Adipose tissue (tissue), 3 donors: Measurements from ENCODE around the gene WDCP. TPM values are rescaled to one million over a fixed set of nuclear protein-coding genes. Genes with fewer than 3 reads are reported as not detected.
"Not testable (repeated sequence)": the region's sequence is repeated elsewhere in the genome, so short reads cannot be mapped to it uniquely, and the experiment has no call there.

Experiments used
- H3K27ac ChIP-seq: one replicate; pipeline ENCODE4 v1.5.1; 2013; ENCODE audit warnings: low read depth, low read length
- WGBS, 3 donors: extraction: QIAGEN DNeasy Blood & Tissue Kit; methylation state at CpG; one replicate each; pipeline ENCODE4 v1.1.7; 2013; 5-methylcytosine and 5-hydroxymethylcytosine counted together
- polyA plus RNA-seq, 3 donors: library from polyadenylated mRNA; stranded (reverse); fragments of 200-250 nt; gene quantifications; one replicate each; pipeline ENCODE4 v1.2.3, GENCODE V29; 2013
- donor health status: healthy with polysubstance abuse.
- donor health status: Bipolar disorder and iron deficiency.
- donor health status: healthy.

The WDCP gene
- polyA plus RNA-seq, 3 donors: 1.9 to 2.0 (median 1.9) TPM

DNA sequence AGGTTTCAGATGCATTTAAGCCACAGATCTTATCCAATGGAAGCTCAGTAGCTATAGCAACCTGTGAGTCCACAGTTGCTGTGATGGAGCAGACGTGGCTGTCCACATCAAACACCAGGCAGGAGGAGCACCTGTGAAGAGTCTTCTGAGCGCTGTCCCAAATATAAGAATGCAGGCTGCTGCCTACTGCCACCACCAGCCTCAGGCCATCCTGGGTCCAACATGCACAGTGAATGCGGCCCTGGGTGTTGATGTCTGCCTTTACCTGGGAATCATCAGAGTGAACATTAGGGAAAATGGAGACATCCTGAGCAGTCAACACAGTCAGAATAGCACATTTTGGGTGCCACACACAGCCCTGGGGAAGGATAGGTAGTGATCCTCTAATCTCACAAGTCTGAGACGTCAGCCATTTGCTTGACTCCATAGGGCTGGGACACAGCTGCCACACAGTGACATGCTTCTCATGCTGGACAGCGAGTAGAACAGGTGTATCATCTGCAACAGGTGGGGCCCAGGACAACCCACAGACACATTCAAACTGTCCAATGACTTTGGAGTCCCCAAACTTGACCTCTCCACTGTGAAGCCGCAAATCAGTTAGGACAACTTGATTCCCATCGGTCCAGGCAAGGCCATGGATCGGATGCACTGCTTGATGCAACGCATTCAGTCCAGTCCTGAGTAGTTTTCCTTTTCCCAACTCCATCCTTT is 8.2 kb downstream of the WDCP start:
- no peak overlapping the region for H3K27ac ChIP-seq
- WGBS, 3 donors: 87 to 97% (median 89%) methylated on average over 9 of the region's 9 CpGs

DNA sequence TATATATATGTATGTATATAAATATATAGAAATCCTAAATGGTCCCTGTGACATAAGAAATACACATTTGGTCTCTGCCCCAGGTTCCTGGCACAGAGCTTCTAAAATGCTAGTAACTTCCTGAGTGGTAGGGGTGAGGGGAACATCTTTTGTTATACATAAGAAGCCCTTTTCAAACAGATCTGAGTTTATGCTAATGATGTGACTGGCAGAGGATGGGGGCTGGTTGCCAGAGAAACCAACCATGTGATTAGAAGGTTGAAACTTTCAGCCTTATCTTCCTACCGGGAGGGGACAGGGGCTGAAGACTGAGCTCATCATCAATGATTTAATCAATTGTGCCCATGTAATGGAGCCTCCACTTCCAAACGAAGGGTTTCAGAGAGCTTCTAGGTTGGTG is 21.0 kb downstream of the WDCP start:
- 54 to 80% (median 74%) methylated on average over 2 of the region's 2 CpGs for WGBS, 3 donors

DNA sequence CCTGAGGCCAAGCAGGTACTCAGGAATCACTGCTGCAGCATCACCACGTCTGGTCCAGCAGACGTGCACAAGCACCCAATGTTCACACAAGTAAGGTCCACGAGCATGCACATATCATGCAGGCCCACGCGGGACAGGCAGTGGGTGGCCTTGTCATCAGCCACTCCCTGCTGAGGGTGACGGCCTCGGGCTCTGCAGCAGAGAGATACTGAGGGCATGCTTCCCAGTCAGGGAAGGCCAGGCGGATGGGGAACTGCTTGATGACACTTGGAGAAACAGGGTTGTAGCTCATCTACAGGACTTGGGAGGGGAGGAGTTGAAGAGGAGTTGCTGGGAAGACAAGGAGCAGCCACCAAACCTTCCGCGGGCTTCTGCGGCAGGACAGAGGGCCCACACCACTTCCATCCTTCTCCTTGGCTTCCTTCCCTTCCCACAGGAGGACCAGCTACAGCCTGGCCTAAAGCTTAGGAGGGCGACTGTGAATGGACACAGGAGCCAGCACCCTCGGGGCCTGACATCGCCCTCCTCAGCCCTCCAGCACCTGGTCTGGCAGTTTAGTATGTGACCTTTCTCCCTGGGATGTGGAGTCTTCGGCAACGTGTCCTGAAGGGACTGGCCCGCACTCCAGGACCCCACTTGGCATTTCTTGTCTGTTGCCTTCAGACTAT is 22.1 kb downstream of the WDCP start:
- 91 to 94% (median 92%) methylated on average over 17 of the region's 17 CpGs for WGBS, 3 donors
- H3K27ac ChIP-seq: no peak overlapping the region

More for the DNA sequence above, 21.0 kb downstream of the WDCP start:
- no peak overlapping the region for H3K27ac ChIP-seq

DNA sequence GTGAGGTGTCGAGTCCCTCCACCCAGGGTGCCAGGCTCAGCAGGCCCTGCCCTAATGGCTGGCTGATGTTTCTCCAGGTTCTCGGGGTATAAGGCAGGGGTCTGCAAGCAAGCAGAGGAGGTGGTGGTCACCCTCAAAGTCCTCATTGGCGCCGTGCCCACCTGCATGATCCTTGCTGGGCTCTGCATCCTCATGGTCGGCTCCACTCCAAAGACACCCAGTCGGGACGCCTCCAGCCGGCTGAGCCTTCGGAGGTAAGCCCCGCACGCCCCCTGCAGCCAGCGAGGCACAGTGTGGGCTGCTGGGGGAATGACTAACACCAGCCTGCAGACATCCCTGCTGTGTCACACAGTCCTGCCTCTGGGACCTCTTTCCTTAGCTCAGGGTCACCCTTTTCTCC is 23.2 kb downstream of the WDCP start:
- H3K27ac ChIP-seq: no peak overlapping the region
- 68 to 74% (median 74%) methylated on average over 12 of the region's 12 CpGs for WGBS, 3 donors

DNA sequence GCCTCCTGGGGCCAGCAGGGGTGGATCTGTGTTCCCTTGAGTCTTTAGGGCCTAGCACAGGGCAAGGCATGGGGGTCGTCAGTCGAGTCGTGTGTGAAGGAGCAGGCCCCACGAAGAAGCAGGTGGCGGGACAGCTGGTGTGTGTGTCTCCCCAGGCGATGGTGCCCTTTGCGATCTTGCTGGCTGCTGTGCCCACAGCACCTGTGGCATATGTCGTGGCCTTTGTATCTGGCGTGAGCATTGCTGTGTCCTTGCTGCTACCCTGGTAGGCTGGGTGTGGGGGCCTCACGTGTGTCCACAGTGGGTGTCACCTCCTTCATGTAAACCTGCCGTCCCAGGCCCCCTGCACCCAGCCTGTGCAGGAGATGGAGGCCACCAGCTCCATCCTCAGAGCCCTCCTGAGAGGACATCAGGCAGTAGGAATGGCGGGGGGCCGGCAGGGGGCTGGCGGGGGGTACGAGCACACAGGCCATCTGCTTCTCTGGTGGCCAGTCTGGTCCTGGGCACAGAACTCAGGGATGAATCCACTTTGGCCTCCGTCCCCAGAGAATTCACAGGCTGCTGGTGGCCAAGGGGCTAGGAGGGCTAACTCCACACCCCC is 24.1 kb downstream of the WDCP start:
- WGBS, 3 donors: 84 to 92% (median 87%) methylated on average over 16 of the region's 16 CpGs

DNA sequence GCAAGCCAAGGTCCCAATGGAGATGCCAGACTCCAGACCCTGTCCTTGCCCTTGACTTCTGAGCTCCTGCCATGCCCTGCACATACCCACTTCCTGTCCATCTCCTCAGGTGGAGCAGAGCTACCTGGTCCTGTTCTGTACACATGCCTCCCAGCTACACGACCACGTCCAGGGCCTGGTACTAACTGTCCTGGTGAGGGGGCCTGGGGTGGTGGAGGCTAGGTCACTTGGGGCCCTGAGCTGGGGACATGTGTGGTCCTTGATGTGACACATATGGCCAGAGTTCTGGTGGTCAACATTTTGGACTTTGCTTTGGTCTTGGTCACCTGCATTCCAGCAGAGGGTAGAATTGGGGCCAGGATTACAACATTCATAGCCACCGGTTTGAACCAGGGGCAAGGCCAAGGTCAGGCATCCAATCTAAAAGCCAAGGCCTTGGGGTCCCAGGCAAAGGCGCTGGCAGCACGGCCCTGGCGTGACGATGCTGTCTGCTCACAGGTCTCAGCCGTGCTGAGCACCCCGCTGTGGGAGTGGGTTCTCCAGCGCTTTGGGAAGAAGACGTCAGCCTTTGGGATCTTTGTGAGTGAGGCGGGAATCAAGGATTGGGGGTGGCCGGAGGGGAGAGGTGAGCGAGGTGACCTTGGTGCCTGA is 24.7 kb downstream of the WDCP start:
- whole genome bisulfite sequencing, 3 donors: 89 to 95% (median 93%) methylated on average over 14 of the region's 14 CpGs

More for the DNA sequence above, 24.1 kb downstream of the WDCP start:
- no peak overlapping the region for H3K27ac ChIP-seq

DNA sequence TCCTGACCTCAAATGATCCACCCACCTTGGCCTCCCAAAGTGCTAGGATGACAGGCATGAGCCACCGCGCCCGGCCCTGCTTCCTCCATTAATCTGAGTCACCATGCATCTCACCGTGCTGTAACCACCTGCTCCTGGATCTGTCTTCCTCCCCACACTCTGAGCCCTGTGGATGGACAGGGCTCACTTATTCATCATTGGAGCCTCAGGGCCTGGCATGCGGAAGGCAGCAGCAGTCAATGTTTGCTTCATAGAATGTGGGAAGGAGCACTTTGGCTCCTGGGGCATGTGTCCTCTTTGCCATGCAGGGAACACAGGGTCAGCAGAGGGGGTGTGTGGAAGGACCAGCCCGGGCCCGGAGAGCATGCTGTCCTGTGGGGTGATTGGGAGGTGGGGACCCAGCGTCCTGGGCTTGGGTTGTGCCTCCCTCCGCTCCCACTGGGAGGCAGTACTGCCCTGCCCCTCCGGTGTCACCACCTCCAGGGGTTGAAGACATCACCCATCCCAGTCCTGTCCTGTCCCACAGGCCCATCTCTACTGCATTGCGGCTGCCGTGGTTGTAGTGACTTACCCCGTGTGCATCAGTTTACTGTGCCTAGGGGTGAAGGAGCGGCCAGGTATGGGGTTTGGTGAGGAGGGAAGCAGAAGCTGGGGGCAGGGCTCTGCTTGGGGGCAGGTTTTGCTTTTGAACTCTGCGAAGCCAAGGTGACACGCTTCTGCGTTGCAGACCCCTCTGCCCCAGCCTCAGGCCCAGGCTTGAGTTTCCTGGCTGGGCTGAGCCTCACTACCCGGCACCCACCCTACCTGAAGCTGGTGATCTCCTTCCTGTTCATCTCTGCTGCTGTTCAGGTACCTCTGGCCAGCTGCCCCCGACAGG is 25.8 kb downstream of the WDCP start:
- H3K27ac ChIP-seq: no peak overlapping the region
- WGBS, 3 donors: 76 to 82% (median 79%) methylated on average over 19 of the region's 19 CpGs

More for the DNA sequence above, 24.7 kb downstream of the WDCP start:
- no peak overlapping the region for H3K27ac ChIP-seq

DNA sequence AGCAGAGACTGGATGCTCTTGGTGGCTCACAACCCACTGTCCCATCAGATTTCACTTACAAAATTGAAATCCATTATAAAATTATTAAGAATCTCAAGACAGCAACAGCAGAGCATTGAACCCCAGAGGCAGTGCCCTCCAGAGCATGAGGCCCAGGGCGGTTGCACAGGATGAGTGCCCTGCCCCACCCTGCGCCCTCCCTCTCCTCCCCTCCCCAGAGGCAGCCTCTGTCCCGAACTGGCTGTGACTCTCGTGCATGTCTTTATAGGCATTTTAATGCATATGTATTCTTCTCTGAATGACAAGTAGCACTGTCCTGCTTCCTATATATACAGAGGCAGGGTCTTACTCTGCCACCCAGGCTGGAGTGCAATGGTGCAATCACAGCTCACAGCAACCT is 26.9 kb downstream of the WDCP start:
- 83 to 86% (median 83%) methylated on average over 4 of the region's 4 CpGs for WGBS, 3 donors
- H3K27ac ChIP-seq: no peak overlapping the region

DNA sequence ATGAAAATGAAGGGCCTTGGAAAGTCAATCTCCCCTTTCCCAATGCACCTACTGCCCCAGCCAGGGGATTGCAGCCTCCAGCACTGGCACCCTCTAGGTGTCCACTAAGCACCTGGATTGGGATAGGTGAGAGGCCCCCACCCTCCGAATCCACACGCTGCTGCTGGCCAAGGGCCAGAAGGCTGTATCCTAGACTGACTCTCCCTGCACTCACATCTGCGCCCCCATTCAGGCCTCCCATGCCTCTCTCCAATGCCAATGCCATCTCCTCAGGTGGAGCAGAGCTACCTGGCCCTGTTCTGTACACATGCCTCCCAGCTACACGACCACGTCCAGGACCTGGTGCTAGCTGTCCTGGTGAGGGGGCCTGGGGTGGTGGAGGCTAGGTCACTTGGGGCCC is 27.5 kb downstream of the WDCP start:
- 80 to 94% (median 91%) methylated on average over 5 of the region's 5 CpGs for WGBS, 3 donors
- no peak overlapping the region for H3K27ac ChIP-seq

DNA sequence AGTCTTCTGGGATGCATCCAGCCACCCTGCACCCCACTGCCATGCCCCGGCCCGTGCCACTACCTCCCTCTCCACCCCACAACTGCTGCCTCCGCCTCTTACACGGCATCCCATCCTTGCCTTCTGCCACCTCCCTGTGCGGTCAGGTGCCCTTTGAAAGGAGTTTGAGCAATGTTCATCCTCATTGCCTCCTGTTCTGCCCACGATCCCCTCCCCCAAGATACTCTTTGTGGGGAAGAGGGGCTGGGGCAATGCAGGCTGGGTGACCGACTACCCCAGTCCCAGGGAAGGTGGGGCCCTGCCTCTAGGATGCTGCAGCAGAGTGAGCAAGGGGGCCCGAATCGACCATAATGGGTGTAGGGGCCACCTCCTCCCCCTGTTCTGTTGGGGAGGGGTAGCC is 28.9 kb downstream of the WDCP start:
- WGBS, 3 donors: 75 to 82% (median 80%) methylated on average over 9 of the region's 9 CpGs
- H3K27ac ChIP-seq: no peak overlapping the region

DNA sequence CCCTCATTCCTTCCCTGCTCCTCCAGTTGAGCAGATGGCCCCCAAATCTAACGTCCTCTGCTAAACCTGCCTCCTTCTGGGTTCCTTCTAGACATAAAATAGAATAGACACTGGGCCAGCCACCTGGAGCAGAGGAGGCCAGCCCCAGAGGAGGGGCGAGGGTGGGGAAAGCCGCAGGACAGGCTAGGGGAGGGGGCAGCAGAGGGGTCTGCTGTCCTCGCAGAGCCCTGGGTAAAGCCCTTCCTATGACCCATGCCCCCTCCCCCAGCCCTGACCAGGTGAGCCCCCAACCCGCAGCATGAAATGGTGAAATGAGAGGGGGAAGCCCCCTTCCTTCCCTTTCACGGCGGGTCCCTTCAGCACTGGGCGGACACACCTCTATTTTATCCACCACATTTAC is 29.5 kb downstream of the WDCP start:
- 78 to 93% (median 83%) methylated on average over 6 to 8 of the region's 8 CpGs for WGBS, 3 donors
- no peak overlapping the region for H3K27ac ChIP-seq

DNA sequence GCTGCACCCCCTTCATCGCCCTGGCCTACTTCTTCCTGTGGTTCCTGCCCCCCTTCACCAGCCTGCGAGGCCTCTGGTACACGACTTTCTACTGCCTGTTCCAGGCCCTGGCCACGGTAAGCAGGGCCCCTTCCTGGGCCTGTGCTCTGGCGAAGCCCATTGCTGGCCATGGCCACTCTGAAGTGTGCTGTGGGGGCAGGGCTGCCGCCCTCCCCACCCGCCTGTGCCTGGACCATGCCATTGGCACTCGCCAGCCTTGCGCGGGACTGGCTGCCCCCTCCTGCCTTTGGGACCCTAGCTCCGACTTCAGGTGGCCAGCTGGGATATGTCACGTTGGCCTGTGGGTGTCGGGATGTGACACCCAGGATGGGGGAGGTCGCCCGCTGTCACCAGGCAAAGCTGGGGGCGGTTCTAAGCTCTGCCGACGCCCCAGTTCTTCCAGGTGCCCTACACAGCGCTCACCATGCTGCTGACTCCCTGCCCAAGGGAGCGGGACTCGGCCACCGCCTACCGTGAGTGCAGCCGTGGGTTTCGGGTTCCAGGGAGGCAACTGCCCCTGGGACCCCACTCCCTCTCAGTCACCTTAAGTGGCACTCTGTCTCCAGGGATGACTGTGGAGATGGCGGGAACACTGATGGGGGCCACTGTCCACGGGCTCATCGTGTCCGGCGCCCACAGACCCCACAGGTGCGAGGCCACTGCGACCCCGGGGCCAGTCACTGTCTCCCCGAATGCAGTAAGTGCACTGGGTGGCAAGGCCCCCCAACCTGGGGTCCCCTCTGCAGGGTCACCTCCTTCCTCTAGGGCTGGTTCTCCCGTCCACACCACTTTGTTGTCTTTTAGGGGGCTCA is 30.1 kb downstream of the WDCP start:
- no peak overlapping the region for H3K27ac ChIP-seq

DNA sequence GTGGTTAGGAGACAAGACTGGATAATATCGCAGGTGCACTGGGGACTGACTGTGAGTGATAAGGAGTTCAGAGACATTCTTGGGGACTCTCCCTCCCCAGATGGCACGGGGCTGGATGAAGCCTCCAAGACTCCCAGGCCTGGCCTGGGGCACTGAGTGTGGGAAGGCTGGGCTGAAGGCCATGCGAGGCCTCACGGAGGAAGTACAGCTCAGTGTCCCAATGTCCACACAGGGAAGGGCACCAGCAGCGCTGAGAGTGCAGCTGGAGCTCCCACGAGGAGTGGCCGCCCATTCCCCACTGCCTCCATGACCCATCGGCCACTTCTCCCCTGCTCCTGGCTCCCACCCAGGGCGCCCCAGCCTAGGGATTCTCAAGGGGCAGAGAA is 30.8 kb downstream of the WDCP start:
- H3K27ac ChIP-seq: no peak overlapping the region
- 78 to 82% (median 79%) methylated on average over 9 of the region's 9 CpGs for WGBS, 3 donors

More for the DNA sequence above, 30.1 kb downstream of the WDCP start:
- WGBS, 3 donors: 89 to 91% (median 89%) methylated on average over 32 to 35 of the region's 35 CpGs

DNA sequence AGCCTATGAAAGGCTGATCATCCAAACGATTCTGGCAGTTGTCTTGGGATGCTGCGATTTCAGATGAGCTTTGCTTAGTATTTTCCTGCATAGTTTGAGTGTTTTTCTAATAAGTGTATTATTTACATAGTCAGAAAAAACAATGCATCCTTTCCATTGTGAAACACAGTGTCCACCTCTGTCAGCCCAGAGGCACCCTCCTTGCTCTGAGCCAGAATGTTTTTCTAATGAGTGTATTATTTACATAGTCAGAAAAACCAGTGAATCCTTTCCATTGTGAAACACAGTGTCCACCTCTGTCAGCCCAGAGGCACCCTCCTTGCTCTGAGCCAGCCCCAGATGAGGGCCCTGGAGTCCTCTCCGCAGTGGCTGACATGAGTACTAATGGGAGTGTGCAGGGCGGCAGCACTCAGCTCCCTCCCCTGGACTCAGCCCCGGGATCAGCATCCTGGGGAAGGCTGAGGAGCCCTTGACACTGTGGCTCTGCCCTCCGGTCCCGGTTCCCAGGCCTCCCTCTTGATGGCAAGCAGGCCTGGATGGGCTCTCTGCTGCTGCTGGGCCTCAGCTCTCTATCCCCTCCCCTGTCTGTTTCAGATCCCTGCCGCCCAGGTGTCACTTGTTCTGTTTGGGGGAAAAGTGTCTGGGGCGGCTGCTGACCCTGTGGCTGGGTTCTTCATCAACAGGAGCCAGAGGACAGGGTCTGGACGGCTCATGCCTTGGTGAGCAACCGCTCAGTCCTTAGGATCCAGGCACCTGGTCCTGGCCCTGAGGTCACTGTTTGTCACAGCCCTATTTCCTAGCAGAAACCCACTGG is 31.4 kb downstream of the WDCP start:
- 69 to 80% (median 78%) methylated on average over 11 of the region's 11 CpGs for WGBS, 3 donors
- no peak overlapping the region for H3K27ac ChIP-seq

DNA sequence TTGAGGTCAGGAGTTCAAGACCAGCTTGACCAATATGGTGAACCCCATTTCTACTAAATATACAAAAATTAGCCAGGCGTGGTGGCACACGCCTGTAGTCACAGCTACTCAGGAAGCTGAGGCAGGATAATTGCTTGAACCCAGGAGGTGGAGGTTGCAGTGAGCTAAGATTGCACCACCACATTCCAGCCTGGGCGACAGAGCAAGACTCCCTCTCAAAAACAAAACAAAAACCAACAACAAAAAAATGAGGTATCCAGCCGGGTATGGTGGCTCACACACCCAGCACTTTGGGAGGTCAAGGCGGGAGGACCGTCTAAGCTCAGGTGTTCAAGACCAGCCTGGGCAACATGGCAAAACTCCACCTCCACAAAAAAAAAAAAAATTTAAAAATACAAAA is 32.3 kb downstream of the WDCP start:
- H3K27ac ChIP-seq: not testable (repeated sequence)
- 89 to 92% (median 90%) methylated on average over 6 of the region's 6 CpGs for WGBS, 3 donors

DNA sequence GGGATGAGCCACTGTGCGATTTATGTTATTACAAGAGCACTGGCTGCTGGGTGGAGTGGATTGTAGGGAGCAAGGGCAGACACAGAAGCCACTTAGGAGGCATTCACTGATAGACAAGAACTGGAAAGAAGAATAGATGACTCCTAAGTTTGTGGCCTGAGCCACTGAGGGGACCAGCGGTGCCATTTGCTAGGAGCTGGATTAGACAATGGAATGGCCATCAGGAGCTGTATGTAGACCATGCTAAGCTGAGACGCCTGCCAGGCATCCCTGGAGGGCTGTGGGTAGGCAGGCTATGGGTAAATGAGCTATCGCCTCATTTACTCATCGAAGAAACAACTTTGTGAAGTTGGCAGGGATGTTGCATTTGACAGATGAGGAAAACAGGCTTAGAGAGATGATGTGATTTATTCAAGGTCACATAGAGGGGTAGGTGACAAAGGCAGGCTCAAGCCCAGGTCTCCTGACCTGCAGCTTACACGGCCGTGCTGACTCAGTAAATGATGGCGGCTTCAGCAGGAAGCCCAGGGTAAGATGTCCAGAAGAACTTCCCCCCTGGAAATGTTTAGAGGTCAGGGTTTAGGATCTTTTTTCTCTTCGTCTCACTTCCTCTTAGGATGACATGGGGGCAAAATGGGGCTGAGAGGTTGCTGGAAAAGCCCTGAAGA is 34.5 kb downstream of the WDCP start:
- WGBS, 3 donors: 62 to 79% (median 70%) methylated on average over 9 of the region's 9 CpGs
- H3K27ac ChIP-seq: no peak overlapping the region
